GM12878 (cell line): ENCODE data around the gene XDH. TPM values are rescaled to one million over a fixed set of nuclear protein-coding genes. Genes with fewer than 3 reads are reported as not detected.

Experiments used
- ATAC-seq: fragments of 200-7000 bp; cut with Tn5 transposase; 3 replicates; pipeline ENCODE4 v1.9.1; 2020; ENCODE audit warnings: mild to moderate bottlenecking, moderate library complexity
- BruUV-seq: library from RNA; stranded (reverse); fragments of 400-500 nt; replicated peaks from 2 replicates; lab custom pipeline; 2021; lab: Mats Ljungman, UMichigan
- CTCF ChIA-PET: fragments of 300-600 bp; sonication (Branson Sonifier 250); formaldehyde crosslinking; extraction: SDS; loops from one replicate; lab custom pipeline; 2021; ENCODE audit warnings: inconsistent platforms; lab: Yijun Ruan, JAX
- POLR2A ChIA-PET: fragments of 350-600 bp; formaldehyde crosslinking; extraction: SDS; loops from one replicate; lab custom pipeline; 2021; ENCODE audit warnings: inconsistent platforms; lab: Charles Lee
- RAD21 ChIA-PET: fragments of 300-600 bp; sonication (Branson Sonifier 250); formaldehyde crosslinking; loops from one replicate; lab custom pipeline; 2023; ENCODE audit warnings: antibody characterized with exemption; ENCODE audit not compliant: unreplicated experiment; lab: Charles Lee
- SMC1A ChIA-PET: fragments of 300-600 bp; sonication (Branson Sonifier 250); formaldehyde crosslinking; loops from one replicate; lab custom pipeline; 2023; ENCODE audit not compliant: unreplicated experiment, uncharacterized antibody; lab: Charles Lee
- DNase-seq: peaks from one replicate; pipeline ENCODE4 v3.0.0-alpha.2; 2011; ENCODE audit warnings: low read depth, low spot score
- FAIRE-seq: peaks from 3 replicates; lab custom pipeline; 2011; peaks lifted over from hg19 to GRCh38; lab: Jason Lieb, UNC
- H2AFZ ChIP-seq: 2 replicates; pipeline ENCODE4 v1.6.0; 2011; ENCODE audit warnings: low read depth, low read length, control low read depth; ENCODE audit not compliant: control insufficient read depth
- H3K27ac ChIP-seq: 2 replicates; pipeline ENCODE4 v1.5.1; 2011; ENCODE audit warnings: control low read depth; ENCODE audit not compliant: control insufficient read depth, insufficient read depth
- H3K27me3 ChIP-seq, 2 experiments: replicated peaks in 1 of 2; 2 replicates each; pipeline versions ENCODE4 v1.6.0 to v1.6.1; 2011; ENCODE audit warnings: low read length in 1 of 2; ENCODE audit not compliant: control insufficient read depth in 2 of 2, insufficient read depth in 2 of 2
- H3K36me3 ChIP-seq, 2 experiments: 2 replicates each; pipeline ENCODE4 v1.5.1; 2011; ENCODE audit warnings: low read length in 1 of 2; ENCODE audit not compliant: control insufficient read depth in 2 of 2, insufficient read depth in 2 of 2
- H3K4me1 ChIP-seq: 2 replicates; pipeline ENCODE4 v1.6.1; 2011; ENCODE audit warnings: mild to moderate bottlenecking, low read length, moderate library complexity, mixed read lengths; ENCODE audit not compliant: control insufficient read depth, insufficient read depth
- H3K4me2 ChIP-seq: 2 replicates; pipeline ENCODE4 v1.6.0; 2011; ENCODE audit warnings: control low read depth; ENCODE audit not compliant: control insufficient read depth, insufficient read depth
- H3K4me3 ChIP-seq: fragments of 200-600 bp; sonication (generic); 2 replicates; pipeline ENCODE4 v1.5.1; 2016
- H3K79me2 ChIP-seq: 2 replicates; pipeline ENCODE4 v1.6.0; 2011; ENCODE audit warnings: low read length; ENCODE audit not compliant: control insufficient read depth, insufficient read depth
- H3K9ac ChIP-seq: 2 replicates; pipeline ENCODE4 v1.8.0; 2011; ENCODE audit warnings: low read length, control low read depth, mixed read lengths; ENCODE audit not compliant: control insufficient read depth, insufficient read depth
- H3K9me3 ChIP-seq: replicated peaks from 3 replicates; pipeline ENCODE4 v1.5.1; 2011; ENCODE audit warnings: mild to moderate bottlenecking, low read length; ENCODE audit not compliant: control insufficient read depth, insufficient read depth
- H4K20me1 ChIP-seq: 2 replicates; pipeline ENCODE4 v1.6.0; 2011; ENCODE audit not compliant: control insufficient read depth, insufficient read depth
- BRCA1 ChIP-seq: IDR thresholded peaks from 2 replicates; pipeline ENCODE4 v1.6.1; 2011; ENCODE audit warnings: low read depth, low read length, improper control_type of control experiment
- CHD4 ChIP-seq: fragments of 200-600 bp; sonication (generic); IDR thresholded peaks from 2 replicates; pipeline ENCODE4 v1.6.1; 2016; ENCODE audit warnings: mild to moderate bottlenecking
- EED ChIP-seq: sonication (generic); IDR thresholded peaks from 2 replicates; pipeline ENCODE4 v1.6.1; 2016; ENCODE audit warnings: antibody characterized with exemption, low read depth
- EGR1 ChIP-seq, 2 experiments: IDR thresholded peaks; 1 replicate in 1 of 2; 2 replicates in 1 of 2; pipeline ENCODE4 v1.6.1; 2011 to 2012; ENCODE audit warnings: low read depth in 2 of 2, low read length in 2 of 2, borderline replicate concordance in 1 of 2, mild to moderate bottlenecking in 1 of 2, moderate library complexity in 1 of 2
- FOS ChIP-seq: IDR thresholded peaks from 3 replicates; pipeline ENCODE4 v1.6.1; 2011; ENCODE audit warnings: borderline replicate concordance; ENCODE audit not compliant: insufficient read length; ENCODE audit errors: extremely low read depth
- JUNB ChIP-seq: IDR thresholded peaks from 2 replicates; pipeline ENCODE4 v1.6.1; 2016; ENCODE audit warnings: antibody characterized with exemption, mild to moderate bottlenecking
- MXI1 ChIP-seq: fragments of 150-350 bp; IDR thresholded peaks from 2 replicates; pipeline ENCODE4 v1.6.1; 2011; ENCODE audit warnings: low read depth, mild to moderate bottlenecking, inconsistent platforms, low read length, improper control_type of control experiment
- RELA ChIP-seq: fragments of 450-650 bp; IDR thresholded peaks from 2 replicates; pipeline ENCODE4 v1.8.0; 2014; ENCODE audit warnings: borderline replicate concordance; ENCODE audit not compliant: partially characterized antibody
- SMAD1 ChIP-seq: fragments of 450-650 bp; IDR thresholded peaks from 2 replicates; pipeline ENCODE4 v1.6.1; 2018; ENCODE audit warnings: mild to moderate bottlenecking, low read depth; ENCODE audit not compliant: partially characterized antibody
- SREBF1 ChIP-seq: IDR thresholded peaks from 2 replicates; pipeline ENCODE4 v1.6.1; 2012; ENCODE audit warnings: mild to moderate bottlenecking, low read length
- YBX1 ChIP-seq: fragments of 450-650 bp; IDR thresholded peaks from 2 replicates; pipeline ENCODE4 v1.6.1; 2016; ENCODE audit warnings: antibody characterized with exemption
- YY1 ChIP-seq: IDR thresholded peaks from 2 replicates; pipeline ENCODE4 v1.6.1; 2011; ENCODE audit warnings: low read depth, mild to moderate bottlenecking, low read length
- ZNF384 ChIP-seq: IDR thresholded peaks from 2 replicates; pipeline ENCODE4 v1.6.1; 2012; ENCODE audit warnings: low read depth, mild to moderate bottlenecking, low read length, improper control_type of control experiment, borderline replicate concordance
- WGBS: methylation state at CpG from one replicate; pipeline ENCODE4 v1.1.6; 2016; ENCODE audit warnings: low lambda C conversion rate; ENCODE audit not compliant: insufficient replicate concordance, insufficient coverage; ENCODE audit errors: missing lambda C conversion rate; 5-methylcytosine and 5-hydroxymethylcytosine counted together
- in situ Hi-C: fragments of 300-500 bp; cut with MboI; formaldehyde crosslinking; loops from 9 replicates; pipeline ENCODE4 v1.14.3; 2018; ENCODE audit warnings: mixed read lengths
- intact Hi-C: fragments of 100-400 bp; cut with micrococcal nuclease; formaldehyde crosslinking; loops from one replicate; pipeline ENCODE4 v1.14.2; 2022; ENCODE audit not compliant: unreplicated experiment
- polyA plus RNA-seq, 11 experiments: library from polyadenylated mRNA; depleted of rRNA in 4 of 11; unstranded in 6 of 11; stranded (reverse) in 5 of 11; fragments of >200 nt; fragmentation: Nextera tagmentation in 4 of 11; fragmentation: Illumina TruSeq in 1 of 11; extraction: Ambion mirVana in 4 of 11; extraction: Trizol in 1 of 11; gene quantifications; 1 replicate in 1 of 11; 2 replicates in 10 of 11; pipeline versions ENCODE4 v1.2.1 to v1.2.3, GENCODE V29; 2011 to 2016; ENCODE audit warnings: inconsistent platforms in 2 of 11, missing spikeins in 2 of 11, low read depth in 1 of 11
- total RNA-seq, 4 experiments: library from RNA; depleted of rRNA in 3 of 4; stranded (reverse); fragments of >200 nt in 3 of 4; fragmentation: Illumina TruSeq in 1 of 4; extraction: Trizol in 1 of 4; gene quantifications; 2 replicates each; pipeline versions ENCODE4 v1.2.1 to v1.2.3, GENCODE V29; 2013 to 2021
- TF ChIP-seq, protein P1 (sequence below): fragments of 450-650 bp; IDR thresholded peaks from 2 replicates; pipeline ENCODE4 v1.6.1; 2017; ENCODE audit warnings: mild to moderate bottlenecking
- TF ChIP-seq, protein P2 (sequence below): fragments of 150-350 bp; IDR thresholded peaks from 2 replicates; pipeline ENCODE4 v1.6.1; 2014; ENCODE audit warnings: mild to moderate bottlenecking, low read depth, low read length
- TF ChIP-seq, protein P3 (sequence below): IDR thresholded peaks from 2 replicates; pipeline ENCODE4 v1.6.1; 2012; ENCODE audit warnings: low read depth, low read length, improper control_type of control experiment

The XDH gene
- total and polyA plus RNA-seq, 10 of the 15 experiments (the other 5 are each of a cell fraction or from before 2014, with no cell fraction given): 0.01 TPM; not detected in 9

DNA sequence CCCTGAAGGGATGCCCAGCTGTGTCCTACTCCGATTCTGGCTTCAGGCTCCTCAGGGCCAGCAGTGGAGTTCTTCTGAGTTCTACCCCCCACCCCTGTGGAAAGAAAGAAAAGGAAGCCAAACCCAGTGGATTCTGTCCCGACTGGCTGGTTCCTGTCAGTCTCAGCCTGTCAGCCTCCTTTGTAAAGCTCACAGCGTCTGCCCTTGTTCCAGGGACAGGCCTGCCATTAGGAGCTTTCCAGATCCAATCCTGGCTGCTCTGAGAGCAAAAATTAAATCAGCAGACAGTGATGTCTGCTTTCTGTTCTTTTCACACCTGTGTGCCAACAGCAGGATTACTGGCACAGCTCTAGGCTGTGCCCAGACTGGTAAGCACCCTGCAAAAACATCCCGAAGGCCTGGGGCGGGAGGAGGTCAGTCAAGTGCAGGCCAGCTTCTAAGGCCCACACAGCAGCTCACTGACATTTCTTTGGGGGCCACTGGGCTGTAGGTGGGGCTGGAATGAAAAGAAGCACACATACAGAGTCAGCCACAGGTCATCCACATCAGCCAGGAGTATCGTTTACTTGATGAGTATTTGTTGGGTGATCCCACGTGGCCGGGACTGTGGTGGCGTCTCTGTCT, 111.5 kb downstream of the XDH start:
- RAD21 ChIA-PET: no interaction called here
- H3K27me3 ChIP-seq: no peaks in the 10 kb centered on the region
- H3K9me3 ChIP-seq: no peaks in the 10 kb centered on the region
- H2AFZ ChIP-seq: no peak overlapping the region
- TF ChIP-seq MXI1 (no peak), YBX1 (no peak), EGR1 (IDR thresholded peaks at IDR 0.05; ENCODE audit: borderline replicate concordance in 1 of 2, low read depth in 2 of 2, low read length in 2 of 2) (no peak), EED (no peak), CHD4 (no peak), RELA (no peak), BRCA1 (no peak), SREBF1 (no peak), FOS (no peak), YY1 (no peak), ZNF384 (no peak), SMAD1 (no peak), JUNB (no peak)
- TF ChIP-seq, protein P1, sequence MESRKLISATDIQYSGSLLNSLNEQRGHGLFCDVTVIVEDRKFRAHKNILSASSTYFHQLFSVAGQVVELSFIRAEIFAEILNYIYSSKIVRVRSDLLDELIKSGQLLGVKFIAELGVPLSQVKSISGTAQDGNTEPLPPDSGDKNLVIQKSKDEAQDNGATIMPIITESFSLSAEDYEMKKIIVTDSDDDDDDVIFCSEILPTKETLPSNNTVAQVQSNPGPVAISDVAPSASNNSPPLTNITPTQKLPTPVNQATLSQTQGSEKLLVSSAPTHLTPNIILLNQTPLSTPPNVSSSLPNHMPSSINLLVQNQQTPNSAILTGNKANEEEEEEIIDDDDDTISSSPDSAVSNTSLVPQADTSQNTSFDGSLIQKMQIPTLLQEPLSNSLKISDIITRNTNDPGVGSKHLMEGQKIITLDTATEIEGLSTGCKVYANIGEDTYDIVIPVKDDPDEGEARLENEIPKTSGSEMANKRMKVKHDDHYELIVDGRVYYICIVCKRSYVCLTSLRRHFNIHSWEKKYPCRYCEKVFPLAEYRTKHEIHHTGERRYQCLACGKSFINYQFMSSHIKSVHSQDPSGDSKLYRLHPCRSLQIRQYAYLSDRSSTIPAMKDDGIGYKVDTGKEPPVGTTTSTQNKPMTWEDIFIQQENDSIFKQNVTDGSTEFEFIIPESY: no peak
- TF ChIP-seq, protein P2, sequence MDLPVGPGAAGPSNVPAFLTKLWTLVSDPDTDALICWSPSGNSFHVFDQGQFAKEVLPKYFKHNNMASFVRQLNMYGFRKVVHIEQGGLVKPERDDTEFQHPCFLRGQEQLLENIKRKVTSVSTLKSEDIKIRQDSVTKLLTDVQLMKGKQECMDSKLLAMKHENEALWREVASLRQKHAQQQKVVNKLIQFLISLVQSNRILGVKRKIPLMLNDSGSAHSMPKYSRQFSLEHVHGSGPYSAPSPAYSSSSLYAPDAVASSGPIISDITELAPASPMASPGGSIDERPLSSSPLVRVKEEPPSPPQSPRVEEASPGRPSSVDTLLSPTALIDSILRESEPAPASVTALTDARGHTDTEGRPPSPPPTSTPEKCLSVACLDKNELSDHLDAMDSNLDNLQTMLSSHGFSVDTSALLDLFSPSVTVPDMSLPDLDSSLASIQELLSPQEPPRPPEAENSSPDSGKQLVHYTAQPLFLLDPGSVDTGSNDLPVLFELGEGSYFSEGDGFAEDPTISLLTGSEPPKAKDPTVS: no peak
- TF ChIP-seq, protein P3, sequence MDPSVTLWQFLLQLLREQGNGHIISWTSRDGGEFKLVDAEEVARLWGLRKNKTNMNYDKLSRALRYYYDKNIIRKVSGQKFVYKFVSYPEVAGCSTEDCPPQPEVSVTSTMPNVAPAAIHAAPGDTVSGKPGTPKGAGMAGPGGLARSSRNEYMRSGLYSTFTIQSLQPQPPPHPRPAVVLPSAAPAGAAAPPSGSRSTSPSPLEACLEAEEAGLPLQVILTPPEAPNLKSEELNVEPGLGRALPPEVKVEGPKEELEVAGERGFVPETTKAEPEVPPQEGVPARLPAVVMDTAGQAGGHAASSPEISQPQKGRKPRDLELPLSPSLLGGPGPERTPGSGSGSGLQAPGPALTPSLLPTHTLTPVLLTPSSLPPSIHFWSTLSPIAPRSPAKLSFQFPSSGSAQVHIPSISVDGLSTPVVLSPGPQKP: no peak
- no peak for FAIRE-seq
- no peak overlapping the region for H3K4me2 ChIP-seq
- H4K20me1 ChIP-seq: no peaks in the 10 kb centered on the region
- DNase-seq: no peak
- no peak overlapping the region for H3K9ac ChIP-seq
- no peaks in the 10 kb centered on the region for H3K79me2 ChIP-seq
- H3K4me1 ChIP-seq: no peaks in the 10 kb centered on the region
- ATAC-seq: no peak
- intact Hi-C loops (no loop called here), in situ Hi-C loops (no loop called here)
- H3K36me3 ChIP-seq: no peaks in the 10 kb centered on the region
- H3K4me3 ChIP-seq: no peak overlapping the region
- CTCF ChIA-PET: interaction anchor here (0.6 to 1.1 kb wide), 3 partner anchors 16 to 617 kb away, joined by 3 to 4 read pairs (median 3); no protein-coding TSS in a partner anchor
- no TSS peak for BruUV-seq
- POLR2A ChIA-PET: no interaction called here
- H3K27ac ChIP-seq: no peak overlapping the region
- WGBS: 48% methylated on average over 9 of the region's 9 CpGs
- SMC1A ChIA-PET: no interaction called here
